Measurements from ENCODE around the gene TARDBP. TPM values are rescaled to one million over a fixed set of nuclear protein-coding genes. Genes with fewer than 3 reads are reported as not detected.

Gene TARDBP
- total RNA-seq, 1 experiment from 2014 or later, result 207 TPM

- WGBS (ENCODE audit: extremely low coverage, insufficient read length, low lambda C conversion rate), result no CpG with 5 or more reads among the region's 29 CpGs
- Histone ChIP-seq H2BK120ac (ENCODE audit: low read depth, low read length, poor library complexity, severe bottlenecking) (no peak overlapping the region), H3T11ph (ENCODE audit: low read length) (no peak overlapping the region), H3K79me2 (ENCODE audit: insufficient read depth, low read length) (no peaks in the 10 kb centered on the region), H3K23me2 (ENCODE audit: insufficient read length, low read depth, low read length, poor library complexity, severe bottlenecking) (no peaks in the 10 kb centered on the region), H3K27me3 (ENCODE audit: insufficient read depth, low read length) (no peaks in the 10 kb centered on the region; the same call in 1 of the 2 replicates), H2AFZ (ENCODE audit: low read length) (no peak overlapping the region), H3K23ac (ENCODE audit: insufficient read length, low read depth, low read length) (no peak overlapping the region), H4K8ac (replicated peaks; ENCODE audit: insufficient read length, low read depth, low read length) (no peak overlapping the region), H2AK5ac (ENCODE audit: insufficient read length, low read length) (no peak overlapping the region), H3K27ac (ENCODE audit: insufficient read length, low read depth, low read length) (no peak overlapping the region), H3K9ac (ENCODE audit: extremely low read depth, insufficient read length, low read length) (no peak overlapping the region), H3K56ac (ENCODE audit: insufficient read length, low read depth, low read length) (no peak overlapping the region), H3K4ac (ENCODE audit: low read depth, low read length) (no peak overlapping the region), H3K14ac (ENCODE audit: insufficient read depth, low read length) (no peak overlapping the region), H4K20me1 (ENCODE audit: control insufficient read depth, insufficient read depth, insufficient read length) (no peaks in the 10 kb centered on the region), H3K4me1 (ENCODE audit: insufficient read depth, low read length) (no peaks in the 10 kb centered on the region), H2BK5ac (ENCODE audit: insufficient read length, low read length) (no peak overlapping the region), H4K5ac (ENCODE audit: insufficient read length, low read depth, low read length) (no peak overlapping the region), H3K9me3 (ENCODE audit: control insufficient read depth, low read depth, low read length) (no peaks in the 10 kb centered on the region), H2BK15ac (ENCODE audit: low read depth, low read length) (no peak overlapping the region), H2BK20ac (ENCODE audit: low read depth, low read length, poor library complexity, severe bottlenecking) (no peak overlapping the region), H4K91ac (ENCODE audit: insufficient read length, low read depth, low read length) (no peak overlapping the region), H3K4me2 (ENCODE audit: insufficient read depth, insufficient read length, low read length) (no peak overlapping the region), H3K18ac (ENCODE audit: insufficient read length, low read depth, low read length) (no peak overlapping the region), H3K79me1 (ENCODE audit: insufficient read depth, low read depth, low read length, poor library complexity, severe bottlenecking) (no peaks in the 10 kb centered on the region), H2BK12ac (ENCODE audit: insufficient read length, low read depth, low read length) (no peak overlapping the region)
- no peaks in the 10 kb centered on the region for H3K27me3 Mint-ChIP-seq (ENCODE audit: low read depth)
- H3K9me3 Mint-ChIP-seq, result no peaks in the 10 kb centered on the region
- H3K4me1 Mint-ChIP-seq, result peaks cover 13 to 17% of the 10 kb centered on the region in 2 experiments
- H3K4me3 Mint-ChIP-seq, result no peak overlapping the region; a peak in 1 of 5 replicates
- TF ChIP-seq CTCF (conservative IDR thresholded peaks at IDR 0.05), result no peak
- DNase-seq, result no peak
- H3K27ac Mint-ChIP-seq, result peak overlapping the region in 2 of 3 experiments; percentile 12 to 44; a peak in 1 of 7 replicates
- H3K36me3 Mint-ChIP-seq (ENCODE audit: insufficient read depth in 1 of 3, low read depth in 3 of 3), result peaks cover 17 to 37% (median 29%) of the 10 kb centered on the region in 3 experiments; a peak in 6 of 7 replicates
Measured at GRCh38 chr1:11052839-11053757, 40.6 kb downstream of the TARDBP start.

All from H9 (cell line).